ENCODE results near the gene CCL28. TPM values are rescaled to one million over a fixed set of nuclear protein-coding genes. Genes with fewer than 3 reads are reported as not detected.

The CCL28 gene
- total and polyA plus RNA-seq, 10 of the 15 experiments (the other 5 are each of a cell fraction or from before 2014, with no cell fraction given), result 1.5 to 7.5 (median 4.4) TPM

GRCh38 chr5:43389679-43390329 lies 22.4 kb downstream of the CCL28 start:
- 38% methylated on average over 4 of the region's 4 CpGs for WGBS (ENCODE audit: insufficient coverage, insufficient replicate concordance, low lambda C conversion rate, missing lambda C conversion rate)
- H4K20me1 ChIP-seq (ENCODE audit: control insufficient read depth, insufficient read depth), result no peaks in the 10 kb centered on the region
- no peaks in the 10 kb centered on the region for H3K79me2 ChIP-seq (ENCODE audit: control insufficient read depth, insufficient read depth, low read length)
- H3K36me3 ChIP-seq (ENCODE audit: control insufficient read depth in 2 of 2, insufficient read depth in 2 of 2, low read length in 1 of 2), result no peaks in the 10 kb centered on the region
- CTCF ChIA-PET, result interaction anchor here (0.5 to 9.1 kb wide), 55 partner anchors 8 to 500 kb away, joined by 3 to 124 read pairs (median 5); partner anchors contain the start of genes CCL28, HMGCS1, NIM1K and TMEM267
- POLR2A ChIA-PET, result interaction anchor here (0.6 to 1.0 kb wide), 4 partner anchors 154 to 396 kb away, joined by 3 to 5 read pairs (median 4); no protein-coding TSS in a partner anchor
- peak; percentile 40 for DNase-seq (ENCODE audit: low read depth, low spot score)
- RAD21 ChIA-PET (ENCODE audit: unreplicated experiment), result interaction anchor here (0.6 to 2.2 kb wide), 29 partner anchors 11 to 481 kb away, joined by 3 to 21 read pairs (median 5); partner anchors contain the start of genes HMGCS1, TMEM267 and ZNF131
- in situ Hi-C loops (cut with MboI), result loop anchor here (5.0 to 10.0 kb wide), 4 partner anchors 163 to 485 kb away; no protein-coding TSS in a partner anchor
- TF ChIP-seq, protein P1, sequence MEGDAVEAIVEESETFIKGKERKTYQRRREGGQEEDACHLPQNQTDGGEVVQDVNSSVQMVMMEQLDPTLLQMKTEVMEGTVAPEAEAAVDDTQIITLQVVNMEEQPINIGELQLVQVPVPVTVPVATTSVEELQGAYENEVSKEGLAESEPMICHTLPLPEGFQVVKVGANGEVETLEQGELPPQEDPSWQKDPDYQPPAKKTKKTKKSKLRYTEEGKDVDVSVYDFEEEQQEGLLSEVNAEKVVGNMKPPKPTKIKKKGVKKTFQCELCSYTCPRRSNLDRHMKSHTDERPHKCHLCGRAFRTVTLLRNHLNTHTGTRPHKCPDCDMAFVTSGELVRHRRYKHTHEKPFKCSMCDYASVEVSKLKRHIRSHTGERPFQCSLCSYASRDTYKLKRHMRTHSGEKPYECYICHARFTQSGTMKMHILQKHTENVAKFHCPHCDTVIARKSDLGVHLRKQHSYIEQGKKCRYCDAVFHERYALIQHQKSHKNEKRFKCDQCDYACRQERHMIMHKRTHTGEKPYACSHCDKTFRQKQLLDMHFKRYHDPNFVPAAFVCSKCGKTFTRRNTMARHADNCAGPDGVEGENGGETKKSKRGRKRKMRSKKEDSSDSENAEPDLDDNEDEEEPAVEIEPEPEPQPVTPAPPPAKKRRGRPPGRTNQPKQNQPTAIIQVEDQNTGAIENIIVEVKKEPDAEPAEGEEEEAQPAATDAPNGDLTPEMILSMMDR (IDR thresholded peaks at IDR 0.05 in 2 of 3, conservative IDR thresholded peaks at IDR 0.05 in 1 of 3; ENCODE audit: control insufficient read depth in 2 of 3, extremely low read depth in 1 of 3, insufficient read depth in 1 of 3, low read depth in 3 of 3, low read length in 3 of 3), result peak; percentile 71 to 86 (median 84); a peak in 5 of 6 replicates
- TF ChIP-seq SMC3 (IDR thresholded peaks at IDR 0.05; ENCODE audit: borderline replicate concordance, low read length) (peak; percentile 75; the same call in 1 of the 2 replicates), SUPT20H (IDR thresholded peaks at IDR 0.05; ENCODE audit: borderline replicate concordance, control insufficient read depth, low read depth, low read length) (no peak), RAD21 (IDR thresholded peaks at IDR 0.05; ENCODE audit: insufficient read depth, low read depth, low read length) (peak; percentile 71)
- TF ChIP-seq, protein P2, sequence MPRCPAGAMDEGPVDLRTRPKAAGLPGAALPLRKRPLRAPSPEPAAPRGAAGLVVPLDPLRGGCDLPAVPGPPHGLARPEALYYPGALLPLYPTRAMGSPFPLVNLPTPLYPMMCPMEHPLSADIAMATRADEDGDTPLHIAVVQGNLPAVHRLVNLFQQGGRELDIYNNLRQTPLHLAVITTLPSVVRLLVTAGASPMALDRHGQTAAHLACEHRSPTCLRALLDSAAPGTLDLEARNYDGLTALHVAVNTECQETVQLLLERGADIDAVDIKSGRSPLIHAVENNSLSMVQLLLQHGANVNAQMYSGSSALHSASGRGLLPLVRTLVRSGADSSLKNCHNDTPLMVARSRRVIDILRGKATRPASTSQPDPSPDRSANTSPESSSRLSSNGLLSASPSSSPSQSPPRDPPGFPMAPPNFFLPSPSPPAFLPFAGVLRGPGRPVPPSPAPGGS (IDR thresholded peaks at IDR 0.05; ENCODE audit: borderline replicate concordance, insufficient read depth, low read depth, low read length, poor library complexity, severe bottlenecking), result no peak
- no peak overlapping the region for H3K27ac ChIP-seq (ENCODE audit: control insufficient read depth, insufficient read depth)
- peaks cover 8% of the 10 kb centered on the region for H3K4me1 ChIP-seq (ENCODE audit: control insufficient read depth, insufficient read depth, low read length)
- H3K9me3 ChIP-seq (replicated peaks; ENCODE audit: control insufficient read depth, insufficient read depth, low read length), result no peaks in the 10 kb centered on the region
- no peak overlapping the region for H3K4me3 ChIP-seq
- H3K27me3 ChIP-seq (replicated peaks in 1 of 2; ENCODE audit: control insufficient read depth in 2 of 2, insufficient read depth in 2 of 2, low read length in 1 of 2), result no peaks in the 10 kb centered on the region
- H3K9ac ChIP-seq (ENCODE audit: control insufficient read depth, insufficient read depth, low read length), result no peak overlapping the region
- no peak overlapping the region for H3K4me2 ChIP-seq (ENCODE audit: control insufficient read depth, insufficient read depth)
- SMC1A ChIA-PET (ENCODE audit: uncharacterized antibody, unreplicated experiment), result interaction anchor here (0.6 to 4.4 kb wide), 34 partner anchors 10 to 481 kb away, joined by 3 to 32 read pairs (median 5); partner anchors contain the start of genes HMGCS1 and TMEM267
- intact Hi-C loops (cut with micrococcal nuclease; ENCODE audit: unreplicated experiment), result loop anchor here (1.0 to 10.0 kb wide), 6 partner anchors 83 to 481 kb away; partner anchors contain the start of gene NNT
- H2AFZ ChIP-seq (ENCODE audit: control insufficient read depth, low read depth, low read length), result no peak overlapping the region
- BruUV-seq (replicated peaks), result no TSS peak
- peak; percentile 88 for ATAC-seq
- peak; percentile 89 for FAIRE-seq
